ENCODE data around the gene GBP7. TPM values are rescaled to one million over a fixed set of nuclear protein-coding genes. Genes with fewer than 3 reads are reported as not detected.
A peak's percentile ranks its signal among the peaks of the same experiment; 100 is the strongest.
"Not testable (repeated sequence)": the region's sequence is repeated elsewhere in the genome, so short reads cannot be mapped to it uniquely, and the experiment has no call there.

The GBP7 gene, protein sequence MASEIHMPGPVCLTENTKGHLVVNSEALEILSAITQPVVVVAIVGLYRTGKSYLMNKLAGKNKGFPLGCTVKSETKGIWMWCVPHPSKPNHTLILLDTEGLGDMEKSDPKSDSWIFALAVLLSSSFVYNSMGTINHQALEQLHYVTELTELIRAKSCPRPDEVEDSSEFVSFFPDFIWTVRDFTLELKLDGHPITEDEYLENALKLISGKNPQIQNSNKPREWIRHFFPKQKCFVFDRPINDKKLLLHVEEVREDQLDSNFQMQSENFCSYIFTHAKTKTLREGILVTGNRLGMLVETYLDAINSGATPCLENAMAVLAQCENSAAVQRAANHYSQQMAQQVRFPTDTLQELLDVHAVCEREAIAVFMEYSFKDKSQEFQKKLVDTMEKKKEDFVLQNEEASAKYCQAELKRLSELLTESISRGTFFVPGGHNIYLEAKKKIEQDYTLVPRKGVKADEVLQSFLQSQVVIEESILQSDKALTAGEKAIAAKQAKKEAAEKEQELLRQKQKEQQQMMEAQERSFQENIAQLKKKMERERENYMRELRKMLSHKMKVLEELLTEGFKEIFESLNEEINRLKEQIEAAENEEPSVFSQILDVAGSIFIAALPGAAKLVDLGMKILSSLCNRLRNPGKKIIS
- total RNA-seq (2021) (not detected in 2 replicates), Bru-seq, nascent RNA (percentile 3 among the genes with signal in this experiment), BruChase-seq, experiment 1, labeled RNA remaining after a 2-hour chase (not detected), BruChase-seq, experiment 2, labeled RNA remaining after a 6-hour chase (percentile 8 among the genes with signal in this experiment)
- long read RNA-seq = 0 reads

DNA sequence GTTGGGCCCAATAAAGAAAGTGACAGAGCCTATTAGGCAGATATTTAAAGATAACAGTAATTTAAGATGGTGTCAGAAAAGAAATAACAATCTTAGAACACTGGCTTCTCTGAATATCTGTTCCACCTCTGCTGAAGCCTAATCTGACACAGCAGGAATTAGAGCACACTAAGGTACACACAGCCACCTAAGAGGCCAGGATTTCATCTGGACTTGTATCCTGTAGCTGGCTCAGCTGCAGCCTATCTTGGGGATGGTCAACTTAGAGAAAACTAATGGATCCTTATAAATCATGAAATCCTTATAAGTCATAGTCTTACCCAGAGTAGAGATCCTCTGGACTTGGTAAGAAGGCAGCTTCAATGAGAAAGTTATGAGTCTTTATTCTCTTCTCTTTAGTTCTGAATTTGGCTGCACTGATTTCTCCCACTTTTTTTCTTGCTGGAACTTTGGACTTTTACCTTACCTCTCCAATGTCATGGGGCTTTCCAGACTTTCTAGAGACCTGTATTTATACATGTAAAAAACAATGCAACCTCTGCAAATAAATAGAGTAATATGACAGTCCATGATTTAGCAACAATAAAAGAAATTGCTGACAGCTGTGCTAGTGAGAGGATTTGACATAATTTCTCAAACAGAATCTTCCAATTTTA lies at the start of gene GBP7:
Gene GBP7 (minus strand): TSS at position 403 of the 656 bp plus-strand sequence. CDS start 4,068 bp downstream, outside the sequence.
- TF ChIP-seq, protein P1, sequence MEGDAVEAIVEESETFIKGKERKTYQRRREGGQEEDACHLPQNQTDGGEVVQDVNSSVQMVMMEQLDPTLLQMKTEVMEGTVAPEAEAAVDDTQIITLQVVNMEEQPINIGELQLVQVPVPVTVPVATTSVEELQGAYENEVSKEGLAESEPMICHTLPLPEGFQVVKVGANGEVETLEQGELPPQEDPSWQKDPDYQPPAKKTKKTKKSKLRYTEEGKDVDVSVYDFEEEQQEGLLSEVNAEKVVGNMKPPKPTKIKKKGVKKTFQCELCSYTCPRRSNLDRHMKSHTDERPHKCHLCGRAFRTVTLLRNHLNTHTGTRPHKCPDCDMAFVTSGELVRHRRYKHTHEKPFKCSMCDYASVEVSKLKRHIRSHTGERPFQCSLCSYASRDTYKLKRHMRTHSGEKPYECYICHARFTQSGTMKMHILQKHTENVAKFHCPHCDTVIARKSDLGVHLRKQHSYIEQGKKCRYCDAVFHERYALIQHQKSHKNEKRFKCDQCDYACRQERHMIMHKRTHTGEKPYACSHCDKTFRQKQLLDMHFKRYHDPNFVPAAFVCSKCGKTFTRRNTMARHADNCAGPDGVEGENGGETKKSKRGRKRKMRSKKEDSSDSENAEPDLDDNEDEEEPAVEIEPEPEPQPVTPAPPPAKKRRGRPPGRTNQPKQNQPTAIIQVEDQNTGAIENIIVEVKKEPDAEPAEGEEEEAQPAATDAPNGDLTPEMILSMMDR (conservative IDR thresholded peaks at IDR 0.05; ENCODE audit: low read depth, low read length) = no peak
- TF ChIP-seq EZH2 (IDR thresholded peaks at IDR 0.05; ENCODE audit: borderline replicate concordance, low read depth, low read length, poor library complexity, severe bottlenecking) = no peak
- DNase-seq (ENCODE audit: low spot score) = no peak
- Histone ChIP-seq H3K36me3 (ENCODE audit: insufficient read depth, low read length, poor library complexity, severe bottlenecking) (no peaks in the 10 kb centered on the region), H3K27ac (ENCODE audit: low read depth, low read length, poor library complexity, severe bottlenecking) (no peak within 1 kb of the TSS), H3K4me1 (ENCODE audit: insufficient read depth, low read length, poor library complexity, severe bottlenecking) (no peaks in the 10 kb centered on the region), H3K27me3 (replicated peaks; ENCODE audit: insufficient read depth, low read depth, low read length, poor library complexity) (no peaks in the 10 kb centered on the region), H3K4me3 (ENCODE audit: low read depth, low read length, poor library complexity, severe bottlenecking) (no peak within 1 kb of the TSS), H3K9me3 (ENCODE audit: low read depth, low read length, poor library complexity, severe bottlenecking) (no peaks in the 10 kb centered on the region)
- POLR2A ChIA-PET (ENCODE audit: low non-redundant PET) = interaction anchor here (0.5 kb wide), 1 partner anchor 74 kb away, joined by 4 read pairs; no protein-coding TSS in a partner anchor
- no TSS peak for BruUV-seq (replicated peaks)
- intact Hi-C loops (cut with micrococcal nuclease; ENCODE audit: unreplicated experiment) = no loop called here
- CTCF ChIA-PET = no interaction called here

DNA sequence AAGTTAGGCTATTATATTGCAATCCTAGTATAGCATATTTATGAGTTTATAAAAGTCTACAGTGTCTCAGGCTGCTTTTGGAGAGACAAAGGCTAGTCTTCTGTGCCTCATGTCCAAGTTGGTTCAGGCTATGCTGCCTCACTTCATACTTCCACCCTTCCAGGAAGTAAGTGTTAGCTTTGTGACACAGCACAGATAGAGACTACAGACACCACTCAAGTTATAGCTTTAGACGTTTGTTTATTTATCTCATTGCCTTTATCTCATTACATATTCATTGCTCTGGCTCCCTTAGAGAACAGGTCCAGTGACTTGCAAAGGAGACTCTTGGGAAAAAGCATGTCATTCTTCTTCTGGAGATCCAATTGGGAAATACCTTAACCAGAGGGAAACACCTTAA lies 45.5 kb upstream of the GBP7 start:
- no TSS peak for BruUV-seq (replicated peaks)
- CTCF ChIA-PET = no interaction called here
- Histone ChIP-seq H3K27me3 (replicated peaks; ENCODE audit: insufficient read depth, low read depth, low read length, poor library complexity) (no peaks in the 10 kb centered on the region), H3K36me3 (ENCODE audit: insufficient read depth, low read length, poor library complexity, severe bottlenecking) (no peaks in the 10 kb centered on the region), H3K9me3 (ENCODE audit: low read depth, low read length, poor library complexity, severe bottlenecking) (no peaks in the 10 kb centered on the region), H3K4me3 (ENCODE audit: low read depth, low read length, poor library complexity, severe bottlenecking) (no peak overlapping the region), H3K4me1 (ENCODE audit: insufficient read depth, low read length, poor library complexity, severe bottlenecking) (no peaks in the 10 kb centered on the region), H3K27ac (ENCODE audit: low read depth, low read length, poor library complexity, severe bottlenecking) (no peak overlapping the region)
- intact Hi-C loops (cut with micrococcal nuclease; ENCODE audit: unreplicated experiment) = no loop called here
- POLR2A ChIA-PET (ENCODE audit: low non-redundant PET) = no interaction called here
- TF ChIP-seq, protein P1 (conservative IDR thresholded peaks at IDR 0.05; ENCODE audit: low read depth, low read length) = no peak
- TF ChIP-seq EZH2 (IDR thresholded peaks at IDR 0.05; ENCODE audit: borderline replicate concordance, low read depth, low read length, poor library complexity, severe bottlenecking) = no peak
- DNase-seq (ENCODE audit: low spot score) = no peak

DNA sequence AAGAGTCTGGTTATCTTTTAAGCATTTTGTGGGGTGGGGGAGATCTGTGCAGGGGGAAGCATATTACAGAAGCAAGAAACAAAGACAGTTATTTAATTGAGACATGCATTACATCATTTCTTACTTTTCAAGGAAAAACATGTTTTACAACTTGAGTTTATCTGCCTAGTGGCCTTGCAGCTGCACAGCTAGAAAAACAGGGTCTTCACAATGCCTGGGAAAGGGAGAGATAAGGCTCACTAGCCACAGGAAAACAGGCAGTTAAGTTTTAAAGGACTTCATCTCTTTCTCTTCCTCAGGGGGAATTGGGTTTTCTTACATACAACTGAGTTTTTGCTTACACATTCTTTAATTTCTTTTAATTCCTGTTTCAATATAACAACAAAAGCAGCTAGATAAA lies 44.0 kb upstream of the GBP7 start:
- H3K9me3 ChIP-seq (ENCODE audit: low read depth, low read length, poor library complexity, severe bottlenecking); H3K27ac ChIP-seq (ENCODE audit: low read depth, low read length, poor library complexity, severe bottlenecking); H3K36me3 ChIP-seq (ENCODE audit: insufficient read depth, low read length, poor library complexity, severe bottlenecking); H3K27me3 ChIP-seq (replicated peaks; ENCODE audit: insufficient read depth, low read depth, low read length, poor library complexity); BruUV-seq (replicated peaks); DNase-seq (ENCODE audit: low spot score); CTCF ChIA-PET; intact Hi-C loops (cut with micrococcal nuclease; ENCODE audit: unreplicated experiment); H3K4me3 ChIP-seq (ENCODE audit: low read depth, low read length, poor library complexity, severe bottlenecking); POLR2A ChIA-PET (ENCODE audit: low non-redundant PET); H3K4me1 ChIP-seq (ENCODE audit: insufficient read depth, low read length, poor library complexity, severe bottlenecking): not testable (repeated sequence)

DNA sequence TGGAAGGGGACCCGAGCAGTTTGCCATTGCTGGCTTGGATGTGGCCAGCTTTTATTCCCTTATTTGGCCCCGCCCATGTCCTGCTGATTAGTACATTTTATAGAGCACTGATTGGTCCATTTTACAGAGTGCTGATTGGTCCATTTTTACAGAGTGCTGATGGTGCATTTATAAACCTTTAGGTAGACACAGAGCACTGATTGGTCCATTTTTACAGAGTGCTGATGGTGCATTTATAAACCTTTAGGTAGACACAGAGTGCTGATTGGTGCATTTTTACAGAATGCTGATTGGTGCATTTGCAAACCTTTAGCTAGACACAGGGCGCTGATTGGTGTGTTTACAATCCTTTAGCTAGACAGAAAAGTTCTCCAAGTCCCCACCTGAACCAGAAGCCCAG lies 43.1 kb upstream of the GBP7 start:
- H3K4me1 ChIP-seq (ENCODE audit: insufficient read depth, low read length, poor library complexity, severe bottlenecking); DNase-seq (ENCODE audit: low spot score); H3K36me3 ChIP-seq (ENCODE audit: insufficient read depth, low read length, poor library complexity, severe bottlenecking); H3K27ac ChIP-seq (ENCODE audit: low read depth, low read length, poor library complexity, severe bottlenecking); POLR2A ChIA-PET (ENCODE audit: low non-redundant PET); H3K27me3 ChIP-seq (replicated peaks; ENCODE audit: insufficient read depth, low read depth, low read length, poor library complexity); intact Hi-C loops (cut with micrococcal nuclease; ENCODE audit: unreplicated experiment); H3K4me3 ChIP-seq (ENCODE audit: low read depth, low read length, poor library complexity, severe bottlenecking); CTCF ChIA-PET; H3K9me3 ChIP-seq (ENCODE audit: low read depth, low read length, poor library complexity, severe bottlenecking); BruUV-seq (replicated peaks): not testable (repeated sequence)

Measured in A673 (cell line).